Thoracic aorta (tissue), 2 donors: ENCODE results near the gene OASL. TPM values are rescaled to one million over a fixed set of nuclear protein-coding genes. Genes with fewer than 3 reads are reported as not detected.

Experiments used
- ATAC-seq: fragments of 150-250 bp; one replicate; pipeline ENCODE4 v1.8.0; 2017; ENCODE audit warnings: low read depth; ENCODE audit not compliant: insufficient number of reproducible peaks, low FRiP score
- DNase-seq: peaks from one replicate; pipeline ENCODE4 v3.0.0-alpha.2; 2020; ENCODE audit warnings: low spot score
- H3K27ac ChIP-seq, 2 donors: fragments of 200-600 bp; sonication (generic); 1 replicate in 1 of 2; 2 replicates in 1 of 2; pipeline ENCODE4 v1.5.1; 2016; ENCODE audit warnings: mild to moderate bottlenecking in 2 of 2, moderate library complexity in 2 of 2
- H3K27me3 ChIP-seq: fragments of 200-600 bp; sonication (generic); replicated peaks from 2 replicates; pipeline ENCODE4 v1.6.0; 2016; ENCODE audit warnings: mild to moderate bottlenecking; ENCODE audit not compliant: insufficient read depth
- H3K36me3 ChIP-seq: fragments of 200-600 bp; sonication (generic); one replicate; pipeline ENCODE4 v1.5.1; 2016
- H3K4me1 ChIP-seq, 2 donors: fragments of 200-600 bp; sonication (generic); 1 replicate in 1 of 2; 2 replicates in 1 of 2; pipeline versions ENCODE4 v1.5.1 to v1.6.0; 2016; ENCODE audit warnings: low read depth in 2 of 2, mild to moderate bottlenecking in 1 of 2; ENCODE audit not compliant: control insufficient read depth in 1 of 2
- H3K4me3 ChIP-seq: fragments of 200-600 bp; sonication (generic); 2 replicates; pipeline ENCODE4 v1.5.1; 2016; ENCODE audit warnings: mild to moderate bottlenecking
- H3K9me3 ChIP-seq: fragments of 200-600 bp; sonication (generic); 2 replicates; pipeline ENCODE4 v1.5.1; 2016
- total RNA-seq, 2 donors: library from RNA; depleted of rRNA; stranded (reverse); fragments of >200 nt; gene quantifications; one replicate each; pipeline versions ENCODE4 v1.1.0 to v1.2.3, GENCODE V29; 2016
- TF ChIP-seq, protein P1 (sequence below): fragments of 200-600 bp; sonication (generic); IDR thresholded peaks from one replicate; pipeline ENCODE4 v1.5.1; 2019; ENCODE audit warnings: antibody characterized with exemption

The OASL gene
- total RNA-seq, 2 donors from 2014 or later, result 1.1 to 3.1 TPM

DNA sequence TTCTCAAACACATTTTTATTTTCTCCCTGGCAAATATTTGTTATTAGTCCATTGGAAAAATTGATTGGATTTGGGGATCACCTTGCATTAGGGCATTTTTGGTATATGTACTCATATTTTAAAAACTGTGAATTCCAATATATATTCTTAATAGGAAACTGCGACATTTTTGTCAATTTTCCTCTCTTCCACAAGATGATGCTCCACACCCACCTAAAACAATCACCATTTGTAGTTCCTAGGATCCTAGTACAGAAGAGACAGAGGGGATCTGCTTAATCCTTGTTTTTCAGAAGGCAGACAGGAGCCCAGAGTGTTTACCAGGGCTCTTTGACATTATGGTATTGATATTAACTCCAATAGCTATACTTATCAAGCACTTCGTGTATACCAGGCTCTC, 22.8 kb upstream of the OASL start:
- Histone ChIP-seq H3K9me3 (no peaks in the 10 kb centered on the region), H3K36me3 (no peaks in the 10 kb centered on the region), H3K27ac (no peak overlapping the region), H3K27me3 (no peaks in the 10 kb centered on the region), H3K4me1 (peaks cover 0 to 8% of the 10 kb centered on the region in 2 donors), H3K4me3 (no peak overlapping the region)
- no peak for ATAC-seq
- DNase-seq, result no peak
- TF ChIP-seq, protein P1, sequence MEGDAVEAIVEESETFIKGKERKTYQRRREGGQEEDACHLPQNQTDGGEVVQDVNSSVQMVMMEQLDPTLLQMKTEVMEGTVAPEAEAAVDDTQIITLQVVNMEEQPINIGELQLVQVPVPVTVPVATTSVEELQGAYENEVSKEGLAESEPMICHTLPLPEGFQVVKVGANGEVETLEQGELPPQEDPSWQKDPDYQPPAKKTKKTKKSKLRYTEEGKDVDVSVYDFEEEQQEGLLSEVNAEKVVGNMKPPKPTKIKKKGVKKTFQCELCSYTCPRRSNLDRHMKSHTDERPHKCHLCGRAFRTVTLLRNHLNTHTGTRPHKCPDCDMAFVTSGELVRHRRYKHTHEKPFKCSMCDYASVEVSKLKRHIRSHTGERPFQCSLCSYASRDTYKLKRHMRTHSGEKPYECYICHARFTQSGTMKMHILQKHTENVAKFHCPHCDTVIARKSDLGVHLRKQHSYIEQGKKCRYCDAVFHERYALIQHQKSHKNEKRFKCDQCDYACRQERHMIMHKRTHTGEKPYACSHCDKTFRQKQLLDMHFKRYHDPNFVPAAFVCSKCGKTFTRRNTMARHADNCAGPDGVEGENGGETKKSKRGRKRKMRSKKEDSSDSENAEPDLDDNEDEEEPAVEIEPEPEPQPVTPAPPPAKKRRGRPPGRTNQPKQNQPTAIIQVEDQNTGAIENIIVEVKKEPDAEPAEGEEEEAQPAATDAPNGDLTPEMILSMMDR, result no peak

DNA sequence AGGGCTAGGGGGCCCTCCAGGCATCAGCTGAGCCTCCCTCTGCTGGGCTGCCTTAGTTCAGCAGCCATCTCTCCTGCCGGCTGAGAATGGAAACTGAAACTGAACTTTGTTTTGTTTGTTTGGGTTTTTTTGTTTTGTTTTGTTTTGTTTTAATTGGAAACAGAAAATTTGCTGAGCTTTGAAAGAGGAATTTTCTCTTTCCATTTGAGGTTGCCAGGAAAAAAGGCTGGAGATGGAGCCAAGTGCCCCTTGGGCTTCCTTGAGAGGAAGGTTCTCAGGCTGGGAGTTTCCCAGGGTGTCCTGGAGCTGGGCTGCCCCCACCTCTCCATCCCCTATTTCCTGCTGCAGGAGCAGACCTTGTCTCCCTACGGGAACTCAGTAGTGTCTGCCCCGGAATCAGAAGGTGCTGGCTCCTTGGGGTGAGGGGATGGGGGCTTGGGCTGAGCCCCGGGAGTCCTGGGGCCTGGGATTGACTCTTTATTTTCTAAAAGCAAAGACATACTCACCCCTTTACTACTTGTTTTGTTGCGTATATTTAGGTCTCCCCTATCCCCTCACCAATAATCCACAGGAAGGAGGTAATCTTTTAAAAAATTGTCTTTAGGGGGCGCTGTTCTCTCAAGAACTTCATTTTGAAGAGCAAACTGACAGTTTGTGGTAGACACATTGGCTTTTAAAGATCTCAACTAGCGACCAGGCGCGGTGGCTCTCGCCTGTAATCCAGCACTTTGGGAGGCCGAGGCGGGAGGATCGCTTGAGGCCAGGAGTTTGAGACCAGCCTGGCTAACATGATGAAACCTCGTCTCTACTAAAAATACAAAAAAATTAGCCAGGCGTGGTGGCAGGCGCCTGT, 21.3 kb upstream of the OASL start:
- Histone ChIP-seq H3K27ac (no peak overlapping the region), H3K4me3 (peak overlapping the region; percentile 56), H3K4me1 (peaks cover 0 to 8% of the 10 kb centered on the region in 2 donors), H3K9me3 (no peaks in the 10 kb centered on the region), H3K36me3 (no peaks in the 10 kb centered on the region), H3K27me3 (no peaks in the 10 kb centered on the region)
- DNase-seq (no peak), ATAC-seq (no peak)
- TF ChIP-seq, protein P1, result peak; percentile 8

- DNase-seq, result no peak
- no peak for ATAC-seq
- H3K27ac ChIP-seq, result no peak overlapping the region
- peaks cover 0 to 8% of the 10 kb centered on the region in 2 donors for H3K4me1 ChIP-seq
- no peak overlapping the region for H3K4me3 ChIP-seq
- no peaks in the 10 kb centered on the region for H3K36me3 ChIP-seq
- TF ChIP-seq, protein P1, result no peak
- no peaks in the 10 kb centered on the region for H3K27me3 ChIP-seq
- no peaks in the 10 kb centered on the region for H3K9me3 ChIP-seq
These were observed 20.2 kb upstream of the OASL start for GRCh38 chr12:121059031-121059898.

DNA sequence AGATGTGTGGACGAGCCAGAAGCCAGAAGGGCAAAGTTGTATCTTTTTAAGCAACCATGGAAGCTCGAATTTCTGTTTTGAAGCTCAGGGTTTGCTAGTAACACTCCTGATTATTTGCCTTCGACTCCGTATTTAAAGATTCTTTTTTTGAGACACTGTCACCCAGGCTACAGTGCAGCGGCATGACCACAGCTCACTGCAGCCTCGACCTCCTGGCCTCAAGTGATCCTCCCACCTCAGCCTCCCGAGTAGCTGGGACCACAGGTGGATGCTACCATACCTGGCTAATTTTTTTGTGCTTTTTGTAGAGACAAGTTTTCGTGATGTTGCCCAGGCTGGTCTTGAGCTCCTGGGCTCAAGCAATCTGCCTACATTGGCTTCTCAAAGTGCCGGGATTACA, 18.7 kb upstream of the OASL start:
- ATAC-seq (no peak), DNase-seq (no peak)
- H3K27me3 ChIP-seq, result no peaks in the 10 kb centered on the region
- H3K4me3 ChIP-seq, result no peak overlapping the region
- no peak overlapping the region for H3K27ac ChIP-seq
- no peaks in the 10 kb centered on the region for H3K9me3 ChIP-seq
- H3K36me3 ChIP-seq, result no peaks in the 10 kb centered on the region
- peaks cover 0 to 8% of the 10 kb centered on the region in 2 donors for H3K4me1 ChIP-seq
- TF ChIP-seq, protein P1, result no peak

- TF ChIP-seq, protein P1, result no peak
- H3K4me3 ChIP-seq, result no peak overlapping the region
- H3K36me3 ChIP-seq, result no peaks in the 10 kb centered on the region
- DNase-seq, result no peak
- H3K27me3 ChIP-seq, result no peaks in the 10 kb centered on the region
- H3K27ac ChIP-seq, result no peak overlapping the region
- no peak for ATAC-seq
- H3K9me3 ChIP-seq, result no peaks in the 10 kb centered on the region
- H3K4me1 ChIP-seq, result no peaks in the 10 kb centered on the region
These were observed 14.7 kb upstream of the OASL start for GRCh38 chr12:121053706-121054105.
